HEK293T (cell line): Measurements from ENCODE around the gene LCE3B.

ENCODE experiments used
- CTCF ChIA-PET: fragments of 350-600 bp; formaldehyde crosslinking; extraction: SDS; loops from one replicate; lab custom pipeline; 2021; ENCODE audit warnings: antibody characterized with exemption, inconsistent platforms; lab: Yijun Ruan, JAX
- POLR2A ChIA-PET: fragments of 350-600 bp; formaldehyde crosslinking; extraction: SDS; loops from one replicate; lab custom pipeline; 2020; ENCODE audit warnings: antibody characterized with exemption, inconsistent platforms; lab: Yijun Ruan, JAX
- DNase-seq: peaks from one replicate; pipeline ENCODE4 v3.0.0; 2012; ENCODE audit warnings: mixed read lengths; ENCODE audit errors: extremely low spot score
- ARNT ChIP-seq: fragments of 450-650 bp; IDR thresholded peaks from 2 replicates; pipeline ENCODE4 v1.6.1; 2017; ENCODE audit warnings: mild to moderate bottlenecking
- BHLHE40 ChIP-seq: fragments of 450-650 bp; IDR thresholded peaks from 2 replicates; pipeline ENCODE4 v1.6.1; 2016; ENCODE audit warnings: mild to moderate bottlenecking, moderate library complexity, borderline replicate concordance
- CTBP1 ChIP-seq: fragments of 450-650 bp; IDR thresholded peaks from 2 replicates; pipeline ENCODE4 v1.6.1; 2016; ENCODE audit warnings: borderline replicate concordance
- ELF4 ChIP-seq: fragments of 450-650 bp; IDR thresholded peaks from 2 replicates; pipeline ENCODE4 v1.6.1; 2017; ENCODE audit warnings: antibody characterized with exemption
- FOXA1 ChIP-seq: fragments of 450-650 bp; IDR thresholded peaks from 2 replicates; pipeline ENCODE4 v1.6.1; 2016; ENCODE audit warnings: mild to moderate bottlenecking
- FOXK2 ChIP-seq: fragments of 450-650 bp; IDR thresholded peaks from 2 replicates; pipeline ENCODE4 v1.6.1; 2016; ENCODE audit warnings: mild to moderate bottlenecking
- FOXM1 ChIP-seq: fragments of 450-650 bp; IDR thresholded peaks from 2 replicates; pipeline ENCODE4 v1.6.1; 2017; ENCODE audit warnings: mild to moderate bottlenecking, borderline replicate concordance
- HDGF ChIP-seq: fragments of 450-650 bp; IDR thresholded peaks from 2 replicates; pipeline ENCODE4 v1.6.1; 2017; ENCODE audit warnings: antibody characterized with exemption, borderline replicate concordance
- L3MBTL2 ChIP-seq: fragments of 450-650 bp; conservative IDR thresholded peaks from 2 replicates; pipeline ENCODE4 v1.6.1; 2016; ENCODE audit warnings: mild to moderate bottlenecking
- LEF1 ChIP-seq: fragments of 450-650 bp; IDR thresholded peaks from 2 replicates; pipeline ENCODE4 v1.6.1; 2017; ENCODE audit warnings: mild to moderate bottlenecking, borderline replicate concordance
- NFRKB ChIP-seq: fragments of 450-650 bp; IDR thresholded peaks from 2 replicates; pipeline ENCODE4 v1.6.1; 2016; ENCODE audit warnings: mild to moderate bottlenecking, moderate library complexity
- SP1 ChIP-seq: fragments of 450-650 bp; IDR thresholded peaks from 2 replicates; pipeline ENCODE4 v1.6.1; 2017
- SUZ12 ChIP-seq: fragments of 450-650 bp; IDR thresholded peaks from 2 replicates; pipeline ENCODE4 v1.6.1; 2016; ENCODE audit warnings: mild to moderate bottlenecking
- TARDBP ChIP-seq: fragments of 450-650 bp; IDR thresholded peaks from 2 replicates; pipeline ENCODE4 v1.6.1; 2016
- ZNF384 ChIP-seq: fragments of 450-650 bp; IDR thresholded peaks from 2 replicates; pipeline ENCODE4 v1.6.1; 2016
- TF ChIP-seq, protein P1 (sequence below): fragments of 450-650 bp; IDR thresholded peaks from 2 replicates; pipeline ENCODE4 v1.6.1; 2016

LCE3B gene

DNA sequence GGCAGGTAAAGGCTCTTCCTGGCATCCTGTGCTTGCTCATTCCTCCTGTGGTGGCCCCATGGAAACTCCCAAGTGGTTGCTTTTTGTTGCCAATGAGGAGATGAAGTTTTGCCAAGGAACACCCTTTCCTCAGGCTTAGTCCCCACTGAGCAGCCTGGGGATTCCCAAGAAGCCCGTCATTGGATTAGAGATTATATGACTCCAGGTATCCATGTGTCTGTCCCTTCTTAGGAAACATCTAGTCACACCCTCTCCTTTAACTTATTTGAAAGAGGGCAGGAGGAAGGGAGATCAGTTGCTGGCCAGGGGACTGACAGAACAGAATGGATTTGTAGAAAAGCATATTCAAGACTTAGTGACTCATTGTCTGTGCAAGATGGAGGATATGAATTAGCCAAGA lies 13.1 kb downstream of the LCE3B start:
- CTCF ChIA-PET: no interaction called here
- TF ChIP-seq BHLHE40 (no peak), SUZ12 (no peak), HDGF (no peak), TARDBP (no peak), LEF1 (no peak), L3MBTL2 (no peak), SP1 (no peak), FOXM1 (no peak), FOXA1 (no peak)
- POLR2A ChIA-PET: no interaction called here
- peak; percentile 1 for DNase-seq

DNA sequence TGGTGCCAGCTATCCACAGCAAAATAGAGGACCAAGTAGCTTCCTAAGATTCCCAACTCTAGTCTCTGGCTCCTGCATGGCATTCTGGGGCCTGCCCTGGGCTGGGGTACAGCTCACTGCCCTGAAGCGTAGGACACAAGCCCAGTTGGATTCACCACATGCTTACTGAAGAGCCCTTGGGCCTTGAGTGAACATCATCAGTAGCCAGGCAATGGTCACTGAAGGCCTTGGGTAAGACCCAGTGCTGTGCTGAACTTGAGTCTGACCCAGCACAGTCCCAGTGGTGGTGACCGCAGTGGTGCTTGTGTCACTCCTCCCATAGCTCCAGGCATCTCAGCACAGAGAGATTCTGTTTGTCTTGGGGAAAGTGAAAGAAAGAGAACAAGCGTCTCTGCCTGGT lies 17.0 kb downstream of the LCE3B start:
- POLR2A ChIA-PET: no interaction called here
- CTCF ChIA-PET: no interaction called here
- peak; percentile 1 for DNase-seq
- TF ChIP-seq CTBP1: no peak

DNA sequence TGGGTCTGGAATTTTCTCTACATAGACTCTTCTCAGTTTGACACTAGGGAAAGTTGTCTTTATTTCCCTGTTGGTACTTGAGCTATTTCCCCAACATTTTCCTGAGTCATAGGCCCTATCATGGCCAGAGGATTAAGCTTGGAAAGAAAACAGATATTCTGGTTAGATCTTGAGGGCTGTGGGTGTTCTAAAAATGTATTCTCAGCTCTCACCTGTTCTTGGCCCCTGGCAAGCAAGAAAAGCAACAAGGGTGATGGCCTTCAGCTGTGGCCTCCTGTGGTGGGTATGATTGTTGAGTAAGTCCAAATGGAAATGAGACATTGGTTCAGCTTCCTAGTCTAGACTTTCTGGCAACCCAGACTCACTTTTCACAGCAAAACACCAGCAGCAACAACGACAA lies 26.7 kb downstream of the LCE3B start:
- CTCF ChIA-PET: no interaction called here

GRCh38 chr1:152643945-152644344 lies 30.3 kb downstream of the LCE3B start:
- no peak for DNase-seq
- TF ChIP-seq FOXM1 (no peak), HDGF (no peak), NFRKB (no peak), LEF1 (no peak), SP1 (no peak), ELF4 (no peak), FOXA1 (no peak), ARNT (no peak), CTBP1 (no peak), ZNF384 (no peak), L3MBTL2 (no peak)
- TF ChIP-seq, protein P1, sequence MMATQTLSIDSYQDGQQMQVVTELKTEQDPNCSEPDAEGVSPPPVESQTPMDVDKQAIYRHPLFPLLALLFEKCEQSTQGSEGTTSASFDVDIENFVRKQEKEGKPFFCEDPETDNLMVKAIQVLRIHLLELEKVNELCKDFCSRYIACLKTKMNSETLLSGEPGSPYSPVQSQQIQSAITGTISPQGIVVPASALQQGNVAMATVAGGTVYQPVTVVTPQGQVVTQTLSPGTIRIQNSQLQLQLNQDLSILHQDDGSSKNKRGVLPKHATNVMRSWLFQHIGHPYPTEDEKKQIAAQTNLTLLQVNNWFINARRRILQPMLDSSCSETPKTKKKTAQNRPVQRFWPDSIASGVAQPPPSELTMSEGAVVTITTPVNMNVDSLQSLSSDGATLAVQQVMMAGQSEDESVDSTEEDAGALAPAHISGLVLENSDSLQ: no peak
- POLR2A ChIA-PET: no interaction called here
- CTCF ChIA-PET: interaction anchor here (0.9 kb wide), 1 partner anchor 10 kb away, joined by 3 read pairs; no protein-coding TSS in a partner anchor

More for the DNA sequence above, 26.7 kb downstream of the LCE3B start:
- POLR2A ChIA-PET: no interaction called here
- no peak for DNase-seq
- TF ChIP-seq CTBP1: no peak
- no peak for TF ChIP-seq HDGF
- no peak for TF ChIP-seq L3MBTL2
- no peak for TF ChIP-seq FOXA1

- POLR2A ChIA-PET: no interaction called here
- TF ChIP-seq HDGF (no peak), FOXK2 (no peak), BHLHE40 (no peak), NFRKB (no peak), ELF4 (no peak), SP1 (no peak), TARDBP (no peak), ZNF384 (no peak)
- TF ChIP-seq, protein P1: no peak
- CTCF ChIA-PET: no interaction called here
- DNase-seq: no peak
These were observed 31.5 kb downstream of the LCE3B start for GRCh38 chr1:152645146-152645545.

GRCh38 chr1:152646656-152647055 lies 33.0 kb downstream of the LCE3B start:
- CTCF ChIA-PET: no interaction called here
- POLR2A ChIA-PET: no interaction called here
- TF ChIP-seq SUZ12 (no peak), LEF1 (no peak), ARNT (no peak), BHLHE40 (no peak), CTBP1 (no peak), ZNF384 (no peak), ELF4 (no peak), TARDBP (no peak), FOXM1 (no peak), SP1 (no peak), NFRKB (no peak), FOXK2 (no peak), FOXA1 (no peak), HDGF (no peak), L3MBTL2 (no peak)
- TF ChIP-seq, protein P1: no peak
- DNase-seq: no peak

- DNase-seq: peak; percentile 75
- TF ChIP-seq ZNF384: peak; percentile 92
- no peak for TF ChIP-seq NFRKB
- POLR2A ChIA-PET: no interaction called here
- CTCF ChIA-PET: interaction anchor here (0.6 to 1.4 kb wide), 8 partner anchors 10 to 584 kb away, joined by 3 to 6 read pairs (median 3); partner anchors contain the start of gene LCE3A
These were observed 40.5 kb downstream of the LCE3B start for GRCh38 chr1:152654110-152654509.
